ENCODE measurements around the gene CDC7.

The CDC7 gene

GRCh38 chr1:91454136-91454535 is 46.5 kb upstream of the CDC7 start:
- Histone ChIP-seq H3K4me3 (ENCODE audit: low read depth, low read length) (no peak overlapping the region), H3K36me3 (ENCODE audit: control insufficient read depth in 2 of 2, insufficient read depth in 1 of 2, low read length in 2 of 2) (no peaks in the 10 kb centered on the region), H3K4me1 (ENCODE audit: control insufficient read depth, insufficient read depth, low read length) (0 out of 2 replicates have a peak, but pooled peaks cover 7% of the 10 kb centered on the region), H3K27ac (ENCODE audit: extremely low read depth, low read depth, low read length) (no peak overlapping the region), H3K9me3 (ENCODE audit: control insufficient read depth, insufficient read depth, low read depth, low read length) (no peaks in the 10 kb centered on the region)
- TF ChIP-seq ZNF221 (tag by site-specific recombination; IDR thresholded peaks at IDR 0.05; ENCODE audit: borderline replicate concordance) (no peak), ZNF701 (tag by site-specific recombination; IDR thresholded peaks at IDR 0.05) (no peak), ZNF76 (tag by site-specific recombination; IDR thresholded peaks at IDR 0.05; ENCODE audit: borderline replicate concordance, low read depth) (no peak), PRDM1 (tag by site-specific recombination; IDR thresholded peaks at IDR 0.05) (no peak), ZIC2 (tag by site-specific recombination; IDR thresholded peaks at IDR 0.05) (no peak), ZNF350 (tag by site-specific recombination; IDR thresholded peaks at IDR 0.05) (no peak), OVOL3 (tag by site-specific recombination; IDR thresholded peaks at IDR 0.05) (no peak), SALL2 (tag by site-specific recombination; IDR thresholded peaks at IDR 0.05; ENCODE audit: borderline replicate concordance) (no peak), HOXC10 (CRISPR knock-in tag; IDR thresholded peaks at IDR 0.05) (no peak), ZNF140 (tag by site-specific recombination; IDR thresholded peaks at IDR 0.05) (no peak)
- TF ChIP-seq, protein P1, sequence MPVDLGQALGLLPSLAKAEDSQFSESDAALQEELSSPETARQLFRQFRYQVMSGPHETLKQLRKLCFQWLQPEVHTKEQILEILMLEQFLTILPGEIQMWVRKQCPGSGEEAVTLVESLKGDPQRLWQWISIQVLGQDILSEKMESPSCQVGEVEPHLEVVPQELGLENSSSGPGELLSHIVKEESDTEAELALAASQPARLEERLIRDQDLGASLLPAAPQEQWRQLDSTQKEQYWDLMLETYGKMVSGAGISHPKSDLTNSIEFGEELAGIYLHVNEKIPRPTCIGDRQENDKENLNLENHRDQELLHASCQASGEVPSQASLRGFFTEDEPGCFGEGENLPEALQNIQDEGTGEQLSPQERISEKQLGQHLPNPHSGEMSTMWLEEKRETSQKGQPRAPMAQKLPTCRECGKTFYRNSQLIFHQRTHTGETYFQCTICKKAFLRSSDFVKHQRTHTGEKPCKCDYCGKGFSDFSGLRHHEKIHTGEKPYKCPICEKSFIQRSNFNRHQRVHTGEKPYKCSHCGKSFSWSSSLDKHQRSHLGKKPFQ (tag by site-specific recombination; IDR thresholded peaks at IDR 0.05), result no peak
- ChIA-PET POLR2A (no interaction called here), CTCF (no interaction called here)

GRCh38 chr1:91455334-91455733 is 45.3 kb upstream of the CDC7 start:
- Histone ChIP-seq H3K36me3 (ENCODE audit: control insufficient read depth in 2 of 2, insufficient read depth in 1 of 2, low read length in 2 of 2) (no peaks in the 10 kb centered on the region), H3K4me3 (ENCODE audit: low read depth, low read length) (no peak overlapping the region), H3K27ac (ENCODE audit: extremely low read depth, low read depth, low read length) (no peak overlapping the region), H3K4me1 (ENCODE audit: control insufficient read depth, insufficient read depth, low read length) (0 out of 2 replicates have a peak, but pooled peaks cover under 1% of the 10 kb centered on the region), H3K9me3 (ENCODE audit: control insufficient read depth, insufficient read depth, low read depth, low read length) (no peaks in the 10 kb centered on the region)
- CTCF ChIA-PET, result no interaction called here
- no peak for TF ChIP-seq YY2 (tag by site-specific recombination; IDR thresholded peaks at IDR 0.05)
- TF ChIP-seq, protein P2, sequence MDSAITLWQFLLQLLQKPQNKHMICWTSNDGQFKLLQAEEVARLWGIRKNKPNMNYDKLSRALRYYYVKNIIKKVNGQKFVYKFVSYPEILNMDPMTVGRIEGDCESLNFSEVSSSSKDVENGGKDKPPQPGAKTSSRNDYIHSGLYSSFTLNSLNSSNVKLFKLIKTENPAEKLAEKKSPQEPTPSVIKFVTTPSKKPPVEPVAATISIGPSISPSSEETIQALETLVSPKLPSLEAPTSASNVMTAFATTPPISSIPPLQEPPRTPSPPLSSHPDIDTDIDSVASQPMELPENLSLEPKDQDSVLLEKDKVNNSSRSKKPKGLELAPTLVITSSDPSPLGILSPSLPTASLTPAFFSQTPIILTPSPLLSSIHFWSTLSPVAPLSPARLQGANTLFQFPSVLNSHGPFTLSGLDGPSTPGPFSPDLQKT (IDR thresholded peaks at IDR 0.05; ENCODE audit: borderline replicate concordance, low read depth, low read length), result no peak
- no peak for TF ChIP-seq ZFP69B (tag by site-specific recombination; IDR thresholded peaks at IDR 0.05)
- TF ChIP-seq ZNF335 (tag by site-specific recombination; conservative IDR thresholded peaks at IDR 0.05), result no peak
- no peak for TF ChIP-seq ZSCAN23 (tag by site-specific recombination; IDR thresholded peaks at IDR 0.05)
- no peak for TF ChIP-seq GLI4 (tag by site-specific recombination; IDR thresholded peaks at IDR 0.05)
- TF ChIP-seq PRDM6 (tag by site-specific recombination; IDR thresholded peaks at IDR 0.05), result no peak
- TF ChIP-seq ZNF548 (tag by site-specific recombination; IDR thresholded peaks at IDR 0.05), result no peak
- no peak for TF ChIP-seq KLF1 (tag by site-specific recombination; IDR thresholded peaks at IDR 0.05)
- TF ChIP-seq RBAK (tag by site-specific recombination; IDR thresholded peaks at IDR 0.05), result no peak
- TF ChIP-seq, protein P3, sequence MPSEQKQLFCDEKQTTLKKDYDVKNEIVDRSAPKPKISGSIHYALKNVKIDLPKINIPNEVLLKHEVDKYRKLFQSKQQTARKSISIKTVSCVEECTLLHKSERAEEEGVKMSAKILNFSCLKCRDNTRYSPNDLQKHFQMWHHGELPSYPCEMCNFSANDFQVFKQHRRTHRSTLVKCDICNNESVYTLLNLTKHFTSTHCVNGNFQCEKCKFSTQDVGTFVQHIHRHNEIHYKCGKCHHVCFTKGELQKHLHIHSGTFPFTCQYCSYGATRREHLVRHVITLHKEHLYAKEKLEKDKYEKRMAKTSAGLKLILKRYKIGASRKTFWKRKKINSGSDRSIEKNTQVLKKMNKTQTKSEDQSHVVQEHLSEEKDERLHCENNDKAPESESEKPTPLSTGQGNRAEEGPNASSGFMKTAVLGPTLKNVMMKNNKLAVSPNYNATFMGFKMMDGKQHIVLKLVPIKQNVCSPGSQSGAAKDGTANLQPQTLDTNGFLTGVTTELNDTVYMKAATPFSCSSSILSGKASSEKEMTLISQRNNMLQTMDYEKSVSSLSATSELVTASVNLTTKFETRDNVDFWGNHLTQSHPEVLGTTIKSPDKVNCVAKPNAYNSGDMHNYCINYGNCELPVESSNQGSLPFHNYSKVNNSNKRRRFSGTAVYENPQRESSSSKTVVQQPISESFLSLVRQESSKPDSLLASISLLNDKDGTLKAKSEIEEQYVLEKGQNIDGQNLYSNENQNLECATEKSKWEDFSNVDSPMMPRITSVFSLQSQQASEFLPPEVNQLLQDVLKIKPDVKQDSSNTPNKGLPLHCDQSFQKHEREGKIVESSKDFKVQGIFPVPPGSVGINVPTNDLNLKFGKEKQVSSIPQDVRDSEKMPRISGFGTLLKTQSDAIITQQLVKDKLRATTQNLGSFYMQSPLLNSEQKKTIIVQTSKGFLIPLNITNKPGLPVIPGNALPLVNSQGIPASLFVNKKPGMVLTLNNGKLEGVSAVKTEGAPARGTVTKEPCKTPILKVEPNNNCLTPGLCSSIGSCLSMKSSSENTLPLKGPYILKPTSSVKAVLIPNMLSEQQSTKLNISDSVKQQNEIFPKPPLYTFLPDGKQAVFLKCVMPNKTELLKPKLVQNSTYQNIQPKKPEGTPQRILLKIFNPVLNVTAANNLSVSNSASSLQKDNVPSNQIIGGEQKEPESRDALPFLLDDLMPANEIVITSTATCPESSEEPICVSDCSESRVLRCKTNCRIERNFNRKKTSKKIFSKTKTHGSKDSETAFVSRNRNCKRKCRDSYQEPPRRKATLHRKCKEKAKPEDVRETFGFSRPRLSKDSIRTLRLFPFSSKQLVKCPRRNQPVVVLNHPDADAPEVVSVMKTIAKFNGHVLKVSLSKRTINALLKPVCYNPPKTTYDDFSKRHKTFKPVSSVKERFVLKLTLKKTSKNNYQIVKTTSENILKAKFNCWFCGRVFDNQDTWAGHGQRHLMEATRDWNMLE (tag by site-specific recombination; conservative IDR thresholded peaks at IDR 0.05; ENCODE audit: low read depth), result no peak
- TF ChIP-seq ZNF248 (tag by site-specific recombination; IDR thresholded peaks at IDR 0.05), result no peak
- no peak for TF ChIP-seq ZNF354C (tag by site-specific recombination; IDR thresholded peaks at IDR 0.05; ENCODE audit: borderline replicate concordance, low read depth)
- TF ChIP-seq BCL11A (tag by site-specific recombination; IDR thresholded peaks at IDR 0.05; ENCODE audit: low read depth), result no peak
- TF ChIP-seq ZNF140 (tag by site-specific recombination; IDR thresholded peaks at IDR 0.05), result no peak
- no peak for TF ChIP-seq ZSCAN5A (tag by site-specific recombination; IDR thresholded peaks at IDR 0.05)
- POLR2A ChIA-PET, result no interaction called here

Data from HEK293 (cell line).